Liver (tissue), 9 donors: ENCODE measurements around the gene UMPS. TPM values are rescaled to one million over a fixed set of nuclear protein-coding genes. Genes with fewer than 3 reads are reported as not detected.
"Not testable (repeated sequence)": the region's sequence is repeated elsewhere in the genome, so short reads cannot be mapped to it uniquely, and the experiment has no call there.

Experiments
- DNase-seq: peaks from one replicate; pipeline ENCODE4 v3.0.0-alpha.2; 2017; ENCODE audit warnings: low spot score
- H3K27ac ChIP-seq, 2 donors: one replicate each; pipeline ENCODE4 v1.7.0; 2013; ENCODE audit warnings: inconsistent platforms in 2 of 2, low read length in 2 of 2, control low read depth in 1 of 2, low read depth in 1 of 2, mild to moderate bottlenecking in 1 of 2
- H3K27me3 ChIP-seq, 4 donors: one replicate each; pipeline versions ENCODE4 v1.6.1 to v1.7.0; 2013; ENCODE audit warnings: low read length in 3 of 4, inconsistent platforms in 1 of 4, mild to moderate bottlenecking in 1 of 4, moderate library complexity in 1 of 4; ENCODE audit not compliant: control insufficient read depth in 4 of 4, insufficient read depth in 4 of 4
- H3K36me3 ChIP-seq, 4 donors: one replicate each; pipeline versions ENCODE4 v1.6.1 to v1.7.0; 2013; ENCODE audit warnings: low read length in 3 of 4, mild to moderate bottlenecking in 3 of 4, low read depth in 1 of 4, moderate library complexity in 1 of 4; ENCODE audit not compliant: control insufficient read depth in 4 of 4, insufficient read depth in 3 of 4
- H3K4me1 ChIP-seq, 4 donors: one replicate each; pipeline versions ENCODE4 v1.6.1 to v1.7.0; 2013; ENCODE audit warnings: low read length in 3 of 4, mild to moderate bottlenecking in 3 of 4, moderate library complexity in 1 of 4; ENCODE audit not compliant: control insufficient read depth in 4 of 4, insufficient read depth in 4 of 4
- H3K4me3 ChIP-seq, 3 donors: one replicate each; pipeline versions ENCODE4 v1.6.1 to v1.7.0; 2013; ENCODE audit warnings: low read length in 3 of 3, control low read depth in 1 of 3, low read depth in 1 of 3, mild to moderate bottlenecking in 1 of 3
- H3K9ac ChIP-seq, 2 donors: one replicate each; pipeline ENCODE4 v1.7.0; 2013; ENCODE audit warnings: low read length in 2 of 2, mild to moderate bottlenecking in 2 of 2, moderate library complexity in 2 of 2, control low read depth in 1 of 2, low read depth in 1 of 2
- H3K9me3 ChIP-seq, 4 donors: one replicate each; pipeline versions ENCODE4 v1.6.1 to v1.7.0; 2013; ENCODE audit warnings: low read length in 3 of 4; ENCODE audit not compliant: control insufficient read depth in 4 of 4
- EGR1 ChIP-seq, 2 donors: IDR thresholded peaks; 2 replicates each; pipeline ENCODE4 v1.6.1; 2016 to 2018; ENCODE audit warnings: antibody characterized with exemption in 2 of 2, low read depth in 2 of 2
- FOXA1 ChIP-seq: IDR thresholded peaks from 2 replicates; pipeline ENCODE4 v1.6.1; 2016; ENCODE audit warnings: antibody characterized with exemption
- FOXA2 ChIP-seq: IDR thresholded peaks from 2 replicates; pipeline ENCODE4 v1.6.1; 2016; ENCODE audit warnings: antibody characterized with exemption
- GABPA ChIP-seq, 2 donors: IDR thresholded peaks in 1 of 2; conservative IDR thresholded peaks in 1 of 2; 2 replicates each; pipeline ENCODE4 v1.6.1; 2016; ENCODE audit warnings: antibody characterized with exemption in 2 of 2, mild to moderate bottlenecking in 1 of 2, moderate library complexity in 1 of 2
- HNF4G ChIP-seq: IDR thresholded peaks from 2 replicates; pipeline ENCODE4 v1.6.1; 2016; ENCODE audit warnings: antibody characterized with exemption
- JUND ChIP-seq, 2 donors: IDR thresholded peaks; 2 replicates each; pipeline ENCODE4 v1.6.1; 2016; ENCODE audit warnings: antibody characterized with exemption in 2 of 2
- NR2F2 ChIP-seq: IDR thresholded peaks from 2 replicates; pipeline ENCODE4 v1.6.1; 2016; ENCODE audit warnings: antibody characterized with exemption
- RAD21 ChIP-seq, 2 donors: IDR thresholded peaks; 2 replicates each; pipeline ENCODE4 v1.6.1; 2016; ENCODE audit warnings: antibody characterized with exemption in 2 of 2, mild to moderate bottlenecking in 2 of 2
- RXRA ChIP-seq, 2 donors: IDR thresholded peaks; 2 replicates each; pipeline ENCODE4 v1.6.1; 2017 to 2018; ENCODE audit warnings: antibody characterized with exemption in 2 of 2, mild to moderate bottlenecking in 1 of 2
- SP1 ChIP-seq: IDR thresholded peaks from 2 replicates; pipeline ENCODE4 v1.6.1; 2018; ENCODE audit warnings: antibody characterized with exemption, mild to moderate bottlenecking
- YY1 ChIP-seq: IDR thresholded peaks from 2 replicates; pipeline ENCODE4 v1.6.1; 2016; ENCODE audit warnings: antibody characterized with exemption, mild to moderate bottlenecking
- WGBS: extraction: QIAGEN DNeasy Blood & Tissue Kit; methylation state at CpG from one replicate; pipeline ENCODE4 v1.1.7; 2013; 5-methylcytosine and 5-hydroxymethylcytosine counted together
- polyA plus RNA-seq, 2 donors: library from polyadenylated mRNA; stranded (reverse) in 1 of 2; unstranded in 1 of 2; fragments of 200-250 nt in 1 of 2; fragments of >200 nt in 1 of 2; fragmentation: Nextera tagmentation in 1 of 2; extraction: Ambion mirVana in 1 of 2; gene quantifications; one replicate each; pipeline versions ENCODE4 v1.2.1 to v1.2.3, GENCODE V29; 2013 to 2015
- total RNA-seq, 2 donors: library from RNA; depleted of rRNA; stranded (reverse); fragments of >200 nt; gene quantifications; one replicate each; pipeline ENCODE4 v1.2.3, GENCODE V29; 2014
- TF ChIP-seq, protein P1 (sequence below): fragments of 150-350 bp; IDR thresholded peaks from 2 replicates; pipeline ENCODE4 v1.5.1; 2017; ENCODE audit warnings: improper control_type of control experiment, low read depth, low read length; ENCODE audit not compliant: missing input control
- TF ChIP-seq, protein P2 (sequence below): IDR thresholded peaks from 2 replicates; pipeline ENCODE4 v1.6.1; 2016; ENCODE audit warnings: antibody characterized with exemption
- TF ChIP-seq, protein P3 (sequence below): IDR thresholded peaks from 2 replicates; pipeline ENCODE4 v1.6.1; 2016; ENCODE audit warnings: antibody characterized with exemption, mild to moderate bottlenecking
- TF ChIP-seq, protein P4 (sequence below): IDR thresholded peaks from 2 replicates; pipeline ENCODE4 v1.6.1; 2016; ENCODE audit warnings: antibody characterized with exemption
- donor health status: healthy.
- donor health status: healthy.
- donor health status: healthy.
- donor health status: healthy.
- donor health status: healthy.

The UMPS gene
- total and polyA plus RNA-seq, 4 donors, result 21.3 to 39.4 (median 26.0) TPM

DNA sequence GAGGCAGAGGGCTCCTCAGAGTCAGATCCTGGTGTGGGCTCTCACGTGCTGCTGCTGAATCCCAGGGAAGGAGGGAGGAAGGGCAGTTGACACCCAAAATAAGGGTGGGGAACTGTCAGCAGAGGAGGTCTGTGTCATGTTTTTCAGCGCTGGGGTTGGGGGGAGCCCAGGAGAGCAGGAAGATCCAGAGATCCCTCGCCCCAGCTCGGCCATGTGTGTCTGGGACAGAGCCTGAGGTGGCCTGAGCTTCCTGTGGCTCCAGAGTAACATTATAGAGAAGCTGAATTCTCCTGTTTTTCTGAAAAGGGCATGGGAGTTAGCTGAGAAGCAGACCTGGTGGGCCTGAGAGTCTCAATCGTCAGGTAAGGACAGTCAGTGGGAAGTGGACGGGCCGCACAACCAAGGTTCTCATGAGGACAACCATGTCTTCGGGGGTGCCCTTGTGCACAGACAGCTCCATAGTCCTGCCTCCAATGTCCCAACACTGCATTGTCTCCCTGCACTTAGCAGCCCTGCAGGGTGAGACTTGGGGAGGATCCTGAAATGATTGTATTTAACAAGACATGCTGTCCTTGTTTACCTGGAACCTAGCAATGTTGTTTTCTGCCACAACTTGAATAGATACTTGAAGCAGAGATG, 18.4 kb downstream of the UMPS start:
- Histone ChIP-seq H3K27me3 (no peaks in the 10 kb centered on the region), H3K9ac (no peak overlapping the region), H3K4me1 (no peaks in the 10 kb centered on the region), H3K9me3 (no peaks in the 10 kb centered on the region), H3K4me3 (no peak overlapping the region), H3K36me3 (peaks cover 5 to 29% (median 25%) of the 10 kb centered on the region in 4 donors), H3K27ac (no peak overlapping the region)
- no peak for TF ChIP-seq RAD21 (IDR thresholded peaks at IDR 0.05)
- TF ChIP-seq, protein P1, sequence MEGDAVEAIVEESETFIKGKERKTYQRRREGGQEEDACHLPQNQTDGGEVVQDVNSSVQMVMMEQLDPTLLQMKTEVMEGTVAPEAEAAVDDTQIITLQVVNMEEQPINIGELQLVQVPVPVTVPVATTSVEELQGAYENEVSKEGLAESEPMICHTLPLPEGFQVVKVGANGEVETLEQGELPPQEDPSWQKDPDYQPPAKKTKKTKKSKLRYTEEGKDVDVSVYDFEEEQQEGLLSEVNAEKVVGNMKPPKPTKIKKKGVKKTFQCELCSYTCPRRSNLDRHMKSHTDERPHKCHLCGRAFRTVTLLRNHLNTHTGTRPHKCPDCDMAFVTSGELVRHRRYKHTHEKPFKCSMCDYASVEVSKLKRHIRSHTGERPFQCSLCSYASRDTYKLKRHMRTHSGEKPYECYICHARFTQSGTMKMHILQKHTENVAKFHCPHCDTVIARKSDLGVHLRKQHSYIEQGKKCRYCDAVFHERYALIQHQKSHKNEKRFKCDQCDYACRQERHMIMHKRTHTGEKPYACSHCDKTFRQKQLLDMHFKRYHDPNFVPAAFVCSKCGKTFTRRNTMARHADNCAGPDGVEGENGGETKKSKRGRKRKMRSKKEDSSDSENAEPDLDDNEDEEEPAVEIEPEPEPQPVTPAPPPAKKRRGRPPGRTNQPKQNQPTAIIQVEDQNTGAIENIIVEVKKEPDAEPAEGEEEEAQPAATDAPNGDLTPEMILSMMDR, result no peak
- no peak for TF ChIP-seq RXRA (IDR thresholded peaks at IDR 0.05)
- no peak for TF ChIP-seq HNF4G
- TF ChIP-seq, protein P2, sequence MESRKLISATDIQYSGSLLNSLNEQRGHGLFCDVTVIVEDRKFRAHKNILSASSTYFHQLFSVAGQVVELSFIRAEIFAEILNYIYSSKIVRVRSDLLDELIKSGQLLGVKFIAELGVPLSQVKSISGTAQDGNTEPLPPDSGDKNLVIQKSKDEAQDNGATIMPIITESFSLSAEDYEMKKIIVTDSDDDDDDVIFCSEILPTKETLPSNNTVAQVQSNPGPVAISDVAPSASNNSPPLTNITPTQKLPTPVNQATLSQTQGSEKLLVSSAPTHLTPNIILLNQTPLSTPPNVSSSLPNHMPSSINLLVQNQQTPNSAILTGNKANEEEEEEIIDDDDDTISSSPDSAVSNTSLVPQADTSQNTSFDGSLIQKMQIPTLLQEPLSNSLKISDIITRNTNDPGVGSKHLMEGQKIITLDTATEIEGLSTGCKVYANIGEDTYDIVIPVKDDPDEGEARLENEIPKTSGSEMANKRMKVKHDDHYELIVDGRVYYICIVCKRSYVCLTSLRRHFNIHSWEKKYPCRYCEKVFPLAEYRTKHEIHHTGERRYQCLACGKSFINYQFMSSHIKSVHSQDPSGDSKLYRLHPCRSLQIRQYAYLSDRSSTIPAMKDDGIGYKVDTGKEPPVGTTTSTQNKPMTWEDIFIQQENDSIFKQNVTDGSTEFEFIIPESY, result no peak
- DNase-seq, result no peak
- 93% methylated on average over 8 of the region's 8 CpGs for WGBS

DNA sequence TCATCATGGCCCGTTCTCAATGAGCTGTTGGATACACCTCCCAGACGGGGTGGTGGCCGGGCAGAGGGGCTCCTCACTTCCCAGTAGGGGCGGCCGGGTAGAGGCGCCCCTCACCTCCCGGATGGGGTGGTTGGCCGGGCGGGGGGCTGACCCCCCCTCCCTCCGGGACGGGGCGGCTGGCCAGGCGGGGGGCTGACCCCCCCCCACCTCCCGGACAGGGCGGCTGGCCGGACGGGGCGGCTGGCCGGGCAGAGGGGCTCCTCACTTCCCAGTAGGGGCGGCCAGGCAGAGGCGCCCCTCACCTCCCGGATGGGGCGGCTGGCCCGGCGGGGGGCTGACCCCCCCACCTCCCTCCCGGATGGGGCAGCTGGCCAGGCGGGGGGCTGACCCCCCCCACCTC, 19.6 kb downstream of the UMPS start:
- 94% methylated on average over 27 of the region's 27 CpGs for WGBS
- not testable (repeated sequence) for H3K4me3 ChIP-seq

DNA sequence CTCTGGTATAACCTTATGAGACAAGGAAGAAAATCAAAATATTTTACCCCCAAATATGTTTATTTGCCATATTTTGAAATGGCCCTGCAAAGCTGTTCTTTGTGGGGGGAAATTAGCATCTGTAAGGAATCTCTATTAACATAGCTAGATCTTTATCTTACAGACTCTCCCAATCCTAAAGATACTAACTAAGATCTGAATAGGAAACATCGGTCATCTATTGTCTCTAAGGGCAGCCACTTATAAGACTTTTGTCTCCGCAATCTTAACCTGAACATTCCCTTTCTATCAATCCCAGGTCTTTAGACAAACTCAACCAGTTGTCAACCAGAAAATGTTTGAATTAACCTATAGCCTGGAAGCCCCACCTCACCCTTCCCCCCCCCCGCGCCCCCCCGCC, 21.2 kb downstream of the UMPS start:
- no peaks in the 10 kb centered on the region for H3K4me1 ChIP-seq
- no peaks in the 10 kb centered on the region for H3K27me3 ChIP-seq
- H3K27ac ChIP-seq, result no peak overlapping the region
- no peak overlapping the region for H3K4me3 ChIP-seq
- H3K9me3 ChIP-seq, result no peaks in the 10 kb centered on the region
- peaks cover 0 to 7% (median 5%) of the 10 kb centered on the region in 4 donors for H3K36me3 ChIP-seq
- WGBS, result 73% methylated on average over 5 of the region's 5 CpGs
- no peak for DNase-seq
- H3K9ac ChIP-seq, result no peak overlapping the region
- TF ChIP-seq, protein P1, result no peak
- TF ChIP-seq YY1 (no peak), SP1 (no peak), HNF4G (no peak), GABPA (IDR thresholded peaks at IDR 0.05 in 1 of 2, conservative IDR thresholded peaks at IDR 0.05 in 1 of 2) (no peak), EGR1 (IDR thresholded peaks at IDR 0.05; ENCODE audit: low read depth in 2 of 2) (no peak), RXRA (IDR thresholded peaks at IDR 0.05) (no peak), RAD21 (IDR thresholded peaks at IDR 0.05) (no peak), FOXA2 (no peak), FOXA1 (no peak), JUND (IDR thresholded peaks at IDR 0.05) (no peak), NR2F2 (no peak)
- TF ChIP-seq, protein P3, sequence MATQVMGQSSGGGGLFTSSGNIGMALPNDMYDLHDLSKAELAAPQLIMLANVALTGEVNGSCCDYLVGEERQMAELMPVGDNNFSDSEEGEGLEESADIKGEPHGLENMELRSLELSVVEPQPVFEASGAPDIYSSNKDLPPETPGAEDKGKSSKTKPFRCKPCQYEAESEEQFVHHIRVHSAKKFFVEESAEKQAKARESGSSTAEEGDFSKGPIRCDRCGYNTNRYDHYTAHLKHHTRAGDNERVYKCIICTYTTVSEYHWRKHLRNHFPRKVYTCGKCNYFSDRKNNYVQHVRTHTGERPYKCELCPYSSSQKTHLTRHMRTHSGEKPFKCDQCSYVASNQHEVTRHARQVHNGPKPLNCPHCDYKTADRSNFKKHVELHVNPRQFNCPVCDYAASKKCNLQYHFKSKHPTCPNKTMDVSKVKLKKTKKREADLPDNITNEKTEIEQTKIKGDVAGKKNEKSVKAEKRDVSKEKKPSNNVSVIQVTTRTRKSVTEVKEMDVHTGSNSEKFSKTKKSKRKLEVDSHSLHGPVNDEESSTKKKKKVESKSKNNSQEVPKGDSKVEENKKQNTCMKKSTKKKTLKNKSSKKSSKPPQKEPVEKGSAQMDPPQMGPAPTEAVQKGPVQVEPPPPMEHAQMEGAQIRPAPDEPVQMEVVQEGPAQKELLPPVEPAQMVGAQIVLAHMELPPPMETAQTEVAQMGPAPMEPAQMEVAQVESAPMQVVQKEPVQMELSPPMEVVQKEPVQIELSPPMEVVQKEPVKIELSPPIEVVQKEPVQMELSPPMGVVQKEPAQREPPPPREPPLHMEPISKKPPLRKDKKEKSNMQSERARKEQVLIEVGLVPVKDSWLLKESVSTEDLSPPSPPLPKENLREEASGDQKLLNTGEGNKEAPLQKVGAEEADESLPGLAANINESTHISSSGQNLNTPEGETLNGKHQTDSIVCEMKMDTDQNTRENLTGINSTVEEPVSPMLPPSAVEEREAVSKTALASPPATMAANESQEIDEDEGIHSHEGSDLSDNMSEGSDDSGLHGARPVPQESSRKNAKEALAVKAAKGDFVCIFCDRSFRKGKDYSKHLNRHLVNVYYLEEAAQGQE, result no peak
- TF ChIP-seq, protein P2, result no peak
- TF ChIP-seq, protein P4, sequence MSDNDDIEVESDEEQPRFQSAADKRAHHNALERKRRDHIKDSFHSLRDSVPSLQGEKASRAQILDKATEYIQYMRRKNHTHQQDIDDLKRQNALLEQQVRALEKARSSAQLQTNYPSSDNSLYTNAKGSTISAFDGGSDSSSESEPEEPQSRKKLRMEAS, result no peak

More for the DNA sequence above, 19.6 kb downstream of the UMPS start:
- peaks cover 0 to 18% (median 14%) of the 10 kb centered on the region in 4 donors for H3K36me3 ChIP-seq
- H3K27ac ChIP-seq, DNase-seq, H3K9ac ChIP-seq, H3K4me1 ChIP-seq, H3K27me3 ChIP-seq, H3K9me3 ChIP-seq: not testable (repeated sequence)
